ENCODE results near the gene CKB.

The CKB gene

DNA sequence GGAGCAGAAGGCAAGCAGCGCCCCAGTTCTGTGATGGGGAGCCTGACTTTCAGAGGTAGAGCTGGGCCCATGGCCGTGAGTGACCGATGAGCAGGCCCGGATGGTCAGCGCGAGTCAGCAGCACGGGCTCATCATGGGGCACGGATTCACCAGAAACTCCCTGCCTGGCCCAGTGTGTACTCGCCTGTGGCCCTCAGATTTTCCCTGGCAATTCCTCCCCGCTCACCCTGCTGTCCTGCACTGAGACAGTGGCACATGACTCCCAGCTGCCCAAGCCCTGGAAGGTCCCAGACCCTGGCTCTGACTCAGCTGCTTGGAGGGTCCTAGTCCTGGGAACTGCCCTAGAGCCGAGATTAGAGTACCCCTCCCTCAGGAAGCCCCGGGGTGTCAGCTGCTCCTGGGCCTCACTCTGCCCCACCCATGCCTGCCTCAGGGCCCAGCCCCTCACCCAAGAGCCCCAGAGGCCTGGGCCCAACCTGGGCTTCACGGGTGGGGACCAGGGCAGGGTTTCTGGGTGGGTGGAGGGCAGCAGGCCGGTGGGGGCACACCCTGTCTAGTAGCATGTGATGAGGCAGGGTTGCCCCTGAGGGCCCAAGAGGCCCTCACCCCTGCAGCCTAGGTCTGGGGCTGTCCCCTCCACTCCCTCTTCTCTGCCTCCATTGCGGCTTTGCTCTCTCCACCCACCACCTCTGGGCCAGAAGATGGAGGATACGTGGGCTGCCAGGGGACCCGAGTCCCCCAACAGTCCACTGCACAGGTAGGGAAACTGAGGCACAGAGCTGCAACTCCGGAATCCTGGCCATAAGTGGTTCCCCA, 14.8 kb upstream of the CKB start:
- DNase-seq, result no peak

DNA sequence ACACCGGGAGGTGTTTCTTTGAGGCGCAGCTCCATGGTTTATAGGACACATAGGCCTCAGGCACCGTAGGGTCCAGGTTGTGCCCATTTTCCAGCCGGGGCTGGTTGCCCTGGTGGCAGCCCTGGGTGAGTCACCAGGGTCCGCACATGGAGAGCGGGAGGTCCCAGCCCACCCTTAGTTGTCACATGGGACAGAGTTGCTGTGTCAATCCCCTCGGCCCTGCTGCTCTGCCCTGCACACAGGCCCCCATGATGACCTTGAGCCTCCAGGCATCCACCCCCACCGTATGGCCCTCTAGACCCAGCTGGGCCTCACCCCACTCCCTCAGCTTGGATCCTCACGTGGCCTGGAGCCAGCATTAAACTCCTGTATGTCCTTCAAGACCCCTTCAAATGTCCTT, 14.1 kb upstream of the CKB start:
- DNase-seq, result no peak

DNA sequence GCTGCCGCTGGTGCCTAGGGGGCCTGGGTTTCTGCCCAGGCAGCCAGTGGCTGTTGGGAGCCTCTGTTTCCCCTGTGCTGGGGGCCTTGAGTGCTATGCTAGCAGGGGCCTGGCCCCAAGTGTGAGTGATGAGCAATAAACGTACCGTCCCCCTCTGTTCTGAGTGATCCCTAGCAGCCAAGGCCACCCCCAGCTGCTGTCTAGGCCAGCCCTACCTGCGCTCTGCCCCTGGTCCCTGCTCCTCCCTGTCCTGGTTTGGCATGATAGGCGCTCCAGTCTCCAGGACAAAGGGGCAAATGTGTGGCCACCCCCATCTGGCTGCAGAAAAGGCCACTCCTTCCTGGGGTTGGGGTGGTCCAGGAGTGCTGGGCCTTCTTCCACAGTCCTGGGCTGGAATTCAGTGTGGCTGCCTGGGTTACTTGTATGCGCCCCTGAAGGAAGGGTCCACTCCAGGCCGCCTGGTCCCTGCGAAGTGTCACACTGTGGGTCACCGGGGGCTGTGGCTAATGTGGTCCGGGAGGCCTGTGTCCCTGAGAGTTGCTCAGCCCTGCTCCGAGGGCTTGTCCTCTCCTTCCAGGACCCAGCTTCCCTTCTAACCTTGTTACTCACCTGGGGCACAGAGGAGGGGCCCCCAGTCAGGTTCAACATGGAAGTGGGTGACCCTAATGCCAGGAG, 13.4 kb upstream of the CKB start:
- DNase-seq, result no peak

DNA sequence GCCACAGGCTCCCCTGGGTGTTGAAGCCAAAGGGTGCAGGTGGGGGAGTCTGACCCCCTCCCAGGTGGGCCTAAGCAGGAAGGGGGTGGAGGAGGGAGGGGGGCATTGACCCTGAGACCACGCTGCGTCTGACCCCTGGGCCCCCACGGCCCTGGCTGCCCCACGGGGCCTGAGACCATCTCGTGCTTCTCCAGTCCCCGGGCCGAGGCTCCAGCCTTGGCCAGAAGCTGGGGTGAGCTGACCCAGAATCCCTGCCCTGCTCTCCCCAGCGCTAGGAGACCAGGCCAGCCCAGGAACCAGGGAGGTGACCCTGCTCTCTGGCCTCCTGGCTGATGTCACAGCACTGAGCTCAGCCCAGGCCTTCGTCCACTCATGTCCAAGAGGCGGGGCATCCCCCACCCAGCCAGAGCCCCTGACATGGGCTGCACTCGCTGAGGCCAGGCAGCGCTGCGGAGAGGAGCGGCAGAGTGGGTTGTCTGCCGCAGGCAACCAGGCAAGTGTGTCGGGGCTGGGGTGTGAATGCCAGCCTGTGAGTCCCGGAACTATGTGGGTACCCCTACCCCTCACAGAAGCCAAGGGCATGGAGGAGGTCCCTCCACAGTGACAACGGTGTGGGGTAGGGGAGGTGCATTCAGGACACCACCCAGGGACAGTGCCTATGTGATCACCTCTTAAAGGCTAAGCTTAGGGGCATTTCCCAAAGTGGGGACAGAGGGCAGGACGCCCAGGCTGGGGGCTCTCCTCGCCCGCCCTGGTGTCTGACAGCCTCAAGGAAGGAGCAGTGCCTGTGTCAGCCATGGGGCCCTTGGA, 12.7 kb upstream of the CKB start:
- no peak for DNase-seq

DNA sequence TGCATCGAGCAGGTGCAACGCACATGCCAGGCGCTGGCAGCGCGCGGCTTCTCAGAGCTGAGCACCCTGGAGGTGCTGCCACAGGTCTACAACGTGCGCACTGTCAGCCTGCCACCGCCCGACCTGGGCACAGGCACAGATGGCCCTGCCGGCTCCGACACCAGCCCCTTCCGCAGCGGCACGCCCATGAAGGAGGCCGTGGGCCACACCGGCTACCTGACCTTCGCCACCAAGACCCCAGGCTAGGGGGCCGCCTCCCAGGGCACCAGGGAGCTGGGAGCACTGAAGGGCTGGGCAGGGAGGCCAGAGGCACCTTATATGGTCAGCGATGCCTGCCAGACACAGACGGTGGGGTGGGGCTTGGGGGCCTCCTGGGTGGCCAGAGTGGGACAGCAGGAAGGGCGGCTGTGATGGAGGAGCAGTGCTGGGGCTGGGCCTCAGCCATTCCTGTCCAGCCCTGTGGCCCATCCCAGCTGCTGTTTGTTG, 12.0 kb upstream of the CKB start:
- no peak for DNase-seq

DNA sequence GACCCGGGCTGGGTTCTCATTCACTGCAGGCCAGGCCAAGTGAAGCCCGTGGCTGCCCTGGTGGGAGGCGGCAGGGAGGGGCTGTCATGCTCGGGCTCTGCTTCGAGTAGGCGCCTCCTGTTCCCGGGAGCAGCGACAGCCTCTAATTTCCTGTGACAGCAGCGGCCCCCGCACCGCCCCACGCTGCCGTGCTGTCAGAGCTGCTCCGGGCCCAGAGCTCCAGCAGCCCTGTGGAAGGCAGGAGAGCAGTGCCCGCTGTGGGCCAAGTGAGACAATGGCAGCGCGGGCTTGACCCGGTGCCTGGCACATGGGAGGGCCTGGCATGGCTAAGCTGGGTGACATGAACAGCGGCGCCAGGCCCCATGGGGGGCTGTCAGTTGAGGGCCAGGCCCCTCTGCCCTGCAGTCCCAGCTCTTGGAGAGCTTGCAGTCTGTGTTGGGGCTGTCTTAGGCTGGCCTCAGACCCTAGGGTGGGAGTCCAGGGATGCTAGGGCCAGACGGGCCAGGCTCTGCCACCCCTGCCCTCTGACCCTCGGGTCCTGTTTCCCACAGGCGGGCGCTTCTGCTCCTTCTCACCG, 11.5 kb upstream of the CKB start:
- DNase-seq, result no peak

DNA sequence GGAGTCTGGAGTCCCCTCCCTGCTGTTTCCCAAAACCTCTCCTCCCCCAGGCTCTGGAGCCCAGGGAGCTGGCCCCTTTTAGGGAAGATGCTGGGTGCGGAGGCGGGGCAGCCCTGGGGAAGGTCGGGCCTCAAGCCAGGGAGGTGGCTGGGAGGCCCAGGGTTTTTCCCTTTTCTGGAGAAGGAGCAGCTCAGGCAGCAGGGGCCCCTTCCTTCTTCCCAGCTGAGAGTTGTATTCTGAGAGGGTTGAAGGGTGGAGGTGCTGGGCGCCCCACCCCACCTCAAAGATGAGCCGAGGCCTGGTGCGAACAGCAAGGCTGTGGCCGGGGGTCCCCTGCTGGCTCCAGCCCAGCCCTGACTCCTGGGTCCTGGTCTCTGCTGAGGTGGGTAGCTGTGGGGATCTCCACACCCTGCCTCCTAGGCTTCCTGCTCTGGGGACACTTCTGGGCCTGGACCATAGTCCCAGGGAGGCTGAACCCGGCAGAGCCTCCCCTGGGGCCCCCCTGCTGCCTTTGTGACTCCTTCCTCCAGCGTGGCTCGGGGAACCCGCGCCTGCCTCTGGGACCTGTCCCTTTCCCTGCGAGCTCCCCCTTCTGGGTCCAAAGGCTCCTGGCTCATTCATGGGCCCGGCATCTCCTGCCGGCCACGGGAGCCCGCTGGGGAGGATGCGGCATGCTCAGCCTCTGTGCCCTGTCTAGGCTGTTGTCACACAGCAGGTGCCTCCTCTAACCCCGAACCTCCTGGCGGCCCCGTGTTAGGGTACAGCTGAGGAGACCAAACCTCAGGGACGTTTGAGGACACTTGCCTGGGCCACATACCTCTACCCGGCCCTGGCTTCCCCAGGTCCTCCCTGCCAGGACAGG, 10.7 kb upstream of the CKB start:
- DNase-seq, result no peak

DNA sequence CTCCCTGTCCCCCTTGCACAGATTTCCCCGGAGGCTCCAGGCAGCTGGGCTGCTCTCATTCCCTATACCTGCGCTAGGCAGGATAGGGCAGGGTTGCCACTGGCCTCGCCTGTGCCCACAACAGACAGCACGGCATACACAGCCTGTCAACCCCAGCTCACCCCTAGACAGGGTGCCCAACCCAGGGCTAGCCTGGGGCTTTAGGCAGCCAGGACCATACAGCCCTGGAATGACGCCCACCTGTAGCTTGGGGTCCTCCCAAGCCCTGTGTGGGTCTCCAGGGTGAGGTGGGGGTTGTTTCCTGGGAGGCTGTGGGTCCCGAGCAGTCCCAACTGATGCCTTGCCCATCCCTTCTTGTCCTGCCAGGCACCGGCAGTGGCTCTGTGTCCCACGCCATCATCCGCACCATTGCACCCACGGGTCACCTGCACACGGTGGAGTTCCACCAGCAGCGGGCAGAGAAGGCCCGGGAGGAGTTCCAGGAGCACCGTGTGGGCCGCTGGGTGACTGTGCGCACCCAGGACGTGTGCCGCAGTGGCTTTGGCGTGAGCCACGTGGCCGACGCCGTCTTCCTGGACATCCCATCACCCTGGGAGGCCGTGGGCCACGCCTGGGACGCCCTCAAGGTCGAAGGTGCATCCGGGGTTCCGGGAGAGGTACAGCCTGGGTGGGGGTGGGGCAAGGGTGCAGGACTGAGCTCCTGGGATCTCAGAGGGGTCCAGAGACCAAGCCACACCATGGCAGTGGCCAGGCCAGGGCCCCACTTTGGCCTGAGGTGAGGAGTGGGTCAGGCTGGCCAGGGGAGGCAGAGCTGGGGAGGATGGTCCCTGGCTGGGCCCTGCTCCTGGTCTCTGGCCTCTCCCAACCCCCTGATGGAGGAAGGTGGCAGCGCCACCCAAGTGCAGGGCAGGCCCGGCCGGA, 9.8 kb upstream of the CKB start:
- no peak for DNase-seq

DNA sequence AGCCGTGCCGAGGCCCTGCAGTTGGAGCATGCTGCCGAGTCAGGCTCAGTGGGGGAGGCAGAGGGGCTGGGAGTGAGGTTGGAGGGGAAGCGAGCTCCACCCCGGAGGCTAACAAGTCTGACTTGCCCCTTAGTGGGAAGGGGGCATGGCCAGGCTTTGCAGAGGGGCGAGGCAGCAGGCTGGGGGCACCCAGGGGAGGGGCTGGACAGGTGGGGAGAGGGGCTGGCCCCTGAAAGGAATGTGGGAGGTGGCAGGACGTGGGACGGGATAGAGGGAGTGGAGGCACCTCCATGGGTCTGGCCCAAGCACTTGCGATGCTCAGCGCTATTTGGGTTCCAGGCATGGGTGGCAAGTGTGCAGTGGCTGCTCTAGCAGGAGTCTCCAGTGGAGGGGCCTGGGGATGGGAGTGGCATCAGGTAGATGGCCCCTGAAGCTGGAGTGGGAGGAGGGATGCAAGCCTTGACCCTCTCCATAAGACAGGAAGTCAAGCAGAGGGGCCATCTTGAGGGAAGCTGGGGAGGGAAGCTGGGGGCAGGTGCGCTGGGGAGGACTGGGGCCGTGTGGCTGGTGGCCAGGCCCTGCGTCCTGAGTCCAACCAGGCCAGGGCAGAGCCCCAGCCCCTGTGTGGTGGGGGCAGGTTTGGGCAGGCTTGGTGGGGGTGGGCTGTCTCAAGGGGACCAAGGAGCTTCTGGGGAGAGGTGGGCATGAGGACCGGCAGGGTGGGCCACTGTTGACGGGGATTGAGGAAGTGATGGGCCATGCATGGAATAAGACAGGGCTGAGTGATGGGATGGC, 9.0 kb upstream of the CKB start:
- no peak for DNase-seq

DNA sequence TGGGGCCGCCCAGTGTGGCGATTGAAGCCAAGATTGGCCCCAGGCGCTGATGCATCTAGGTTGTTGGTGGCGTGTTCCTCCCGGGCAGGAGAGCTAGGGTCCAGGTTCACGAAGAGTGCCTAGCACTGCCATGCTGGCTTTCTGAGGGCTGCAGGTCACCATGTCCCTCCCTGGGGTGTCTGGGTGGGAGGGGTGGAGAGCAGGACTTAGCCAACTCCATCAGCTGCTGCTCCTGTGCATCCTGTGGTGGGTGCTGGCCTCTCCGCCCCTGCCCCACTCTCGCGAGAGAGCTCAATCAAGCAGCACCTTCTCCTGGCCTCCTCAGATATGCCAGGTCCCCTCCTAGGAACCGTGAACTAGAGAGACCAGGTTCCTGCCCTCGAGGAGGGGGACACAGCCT, 8.2 kb upstream of the CKB start:
- no peak for DNase-seq

DNA sequence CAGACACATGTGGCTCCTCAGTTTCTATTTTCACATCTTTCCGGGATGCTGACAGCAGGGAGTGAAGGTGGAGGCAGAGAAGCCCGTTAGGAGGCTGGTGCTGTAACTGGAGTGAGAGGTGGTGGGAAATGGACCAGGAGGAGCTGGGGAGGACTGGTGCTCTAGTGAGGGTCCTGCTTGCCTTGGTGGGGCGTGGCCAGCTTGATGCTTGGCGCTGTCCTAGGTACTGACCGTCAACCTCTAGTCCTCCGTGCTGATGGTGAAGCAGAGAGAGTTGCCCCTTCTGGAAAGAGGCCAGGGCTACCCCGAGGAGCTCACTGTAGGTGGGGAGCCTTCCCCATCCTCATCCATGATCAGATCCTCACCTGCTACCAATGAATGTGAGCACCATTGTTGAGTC, 7.8 kb upstream of the CKB start:
- DNase-seq, result no peak

DNA sequence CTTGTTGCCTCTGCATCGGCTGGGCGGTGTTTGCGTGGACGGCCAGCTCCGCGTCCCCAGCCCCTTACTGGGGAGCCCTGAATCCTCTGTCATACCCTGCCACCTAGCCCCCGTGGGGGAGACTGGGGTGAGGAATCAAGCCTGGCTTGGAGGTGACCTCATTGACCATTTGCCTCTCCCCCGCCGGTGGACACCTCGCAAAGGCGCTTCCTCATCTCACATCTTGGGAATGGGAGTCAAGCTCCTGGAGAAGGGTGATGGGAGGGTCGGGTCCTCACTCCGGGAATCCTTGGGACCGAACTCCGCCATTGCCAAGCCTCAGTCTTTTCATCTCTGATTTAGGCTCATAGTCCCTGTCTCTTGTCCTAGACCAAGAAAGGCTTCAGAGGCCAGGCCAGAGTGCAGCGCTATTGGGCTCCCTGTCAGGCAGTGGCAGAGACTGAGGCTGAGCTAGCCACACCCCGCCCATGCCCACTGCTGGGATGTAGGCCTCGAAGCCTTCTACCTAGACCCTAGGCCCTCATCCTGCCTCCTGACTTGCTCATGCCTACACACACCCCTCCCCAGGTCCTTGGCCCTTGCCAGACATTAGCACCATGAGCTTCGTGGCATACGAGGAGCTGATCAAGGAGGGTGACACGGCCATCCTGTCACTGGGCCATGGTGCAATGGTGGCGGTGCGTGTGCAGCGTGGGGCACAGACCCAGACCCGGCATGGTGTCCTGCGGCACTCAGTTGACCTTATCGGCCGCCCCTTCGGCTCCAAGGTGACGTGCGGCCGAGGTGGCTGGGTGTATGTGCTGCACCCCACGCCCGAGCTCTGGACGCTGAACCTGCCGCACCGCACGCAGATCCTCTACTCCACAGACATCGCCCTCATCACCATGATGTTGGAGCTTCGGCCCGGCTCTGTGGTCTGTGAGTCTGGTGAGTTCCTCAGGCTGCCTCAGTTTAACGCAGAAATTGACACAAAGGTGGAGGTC, 7.0 kb upstream of the CKB start:
- DNase-seq, result no peak

DNA sequence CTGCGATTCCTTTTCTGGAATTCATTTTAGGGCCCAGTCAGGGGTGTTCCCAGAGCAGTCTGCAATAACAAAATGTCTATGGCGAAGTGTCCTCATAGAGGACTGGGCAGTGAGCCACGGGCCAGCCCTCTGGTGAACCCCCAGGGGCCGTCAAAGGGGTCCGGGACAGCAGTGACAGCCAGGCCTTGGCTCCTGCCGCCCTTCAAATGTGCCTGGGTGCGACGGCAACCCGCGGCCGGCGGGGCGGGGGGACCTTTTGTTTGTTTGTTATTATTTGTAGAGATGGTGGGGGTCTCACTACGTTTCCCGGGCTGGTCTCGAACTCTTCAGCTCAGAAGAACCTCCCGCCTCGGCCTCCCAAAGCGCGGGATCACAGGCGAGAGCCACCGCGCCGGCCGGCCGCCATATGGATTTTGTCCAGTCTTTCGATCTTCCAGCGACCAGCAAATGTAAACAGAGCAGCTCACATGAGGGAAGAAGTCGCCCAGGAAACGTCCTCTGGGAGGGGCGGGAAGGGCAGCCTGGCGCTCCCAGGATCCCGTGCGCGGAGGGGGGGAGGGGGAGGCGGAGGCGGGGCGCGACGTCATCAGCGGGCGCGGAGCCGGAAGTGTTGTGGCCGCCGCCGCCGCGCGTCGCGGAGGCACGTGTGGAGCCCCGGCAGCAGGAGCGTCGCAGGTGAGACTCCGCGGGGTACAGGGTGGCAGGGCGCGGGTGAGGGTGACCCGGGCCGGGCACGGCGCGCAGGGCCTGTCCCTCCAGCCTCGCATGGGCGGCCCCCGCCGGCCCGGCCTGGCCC, 6.2 kb upstream of the CKB start, which contains the start of gene TRMT61A:
TSS of gene TRMT61A (plus strand) at position 610 of the 796 bp plus-strand sequence. CDS start 783 bp downstream, outside the sequence.
- peak; percentile 75 for DNase-seq

DNA sequence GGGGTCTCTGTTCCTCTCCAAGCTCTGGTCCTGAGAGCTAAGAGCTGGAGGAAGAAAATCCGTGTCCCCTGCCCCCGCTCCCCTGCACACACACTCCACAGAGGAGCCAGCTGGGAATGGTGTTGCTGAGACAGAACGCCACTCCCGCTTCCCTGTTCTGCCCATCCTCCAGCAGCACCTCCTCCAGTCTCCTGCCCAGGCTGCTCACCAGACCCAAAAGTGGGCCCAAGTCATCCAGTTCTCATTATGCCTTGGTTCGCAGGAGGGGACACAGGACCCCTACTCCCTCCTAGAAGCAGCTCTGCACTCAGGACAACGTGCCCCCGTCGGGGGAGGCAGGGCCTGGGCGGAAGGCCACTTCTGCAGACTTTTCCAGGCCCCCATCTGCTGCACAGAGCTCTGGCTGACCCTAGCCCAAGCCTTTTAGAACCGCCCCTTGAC, 5.5 kb upstream of the CKB start:
- no peak for DNase-seq

DNA sequence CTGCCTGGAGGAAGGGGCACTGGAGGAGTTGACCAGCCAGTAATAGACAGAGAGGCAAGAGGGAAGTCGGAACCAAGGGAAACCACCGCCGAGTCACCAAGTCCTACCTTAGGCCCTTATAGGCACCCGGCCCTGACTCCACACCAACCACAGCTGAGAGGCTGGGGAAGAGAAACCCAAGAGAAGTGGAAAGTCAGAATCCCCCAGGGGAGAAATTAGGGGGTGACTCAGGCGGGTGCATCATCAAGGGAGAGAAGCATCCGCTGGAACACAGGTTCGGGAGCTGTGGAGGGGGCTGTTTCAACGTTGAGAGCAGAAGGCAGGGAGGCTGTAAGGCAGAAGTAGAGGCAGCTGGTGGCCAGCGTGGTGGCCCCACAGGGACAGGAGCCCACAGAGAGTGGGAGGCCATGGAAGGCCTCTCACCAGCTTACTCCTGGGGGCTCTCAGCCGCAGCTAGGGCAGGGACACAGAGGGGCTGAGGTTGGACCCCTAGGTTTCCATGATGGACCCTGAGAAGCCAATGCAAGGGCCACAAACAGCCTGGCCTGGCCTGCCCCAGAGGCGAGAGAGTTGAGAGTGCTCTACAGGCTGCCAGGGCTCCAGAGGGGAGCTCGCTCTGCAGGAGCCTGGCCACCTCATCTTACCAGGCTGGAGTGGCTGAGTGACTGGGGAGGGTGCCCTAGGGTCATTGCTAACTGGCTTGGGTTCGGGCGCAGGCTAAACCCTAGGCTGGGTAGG, 4.9 kb upstream of the CKB start:
- no peak for DNase-seq

DNA sequence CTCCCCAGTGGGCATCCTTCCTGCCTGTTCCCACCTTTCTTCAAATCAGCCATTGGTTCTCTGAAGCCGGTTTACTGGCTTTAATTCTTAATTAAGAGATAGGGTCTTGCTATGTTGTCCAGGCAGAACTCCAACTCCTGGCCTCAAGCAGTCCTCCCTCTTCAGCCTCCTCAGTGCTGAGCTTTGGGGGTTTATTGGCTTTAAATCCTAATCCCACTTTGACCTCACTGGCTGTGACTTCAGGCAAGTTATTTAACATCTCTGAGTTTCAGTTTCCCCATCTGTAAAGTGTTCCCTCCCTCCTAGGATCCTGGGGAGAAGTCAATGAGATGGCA, 4.3 kb upstream of the CKB start:
- DNase-seq, result no peak

DNA sequence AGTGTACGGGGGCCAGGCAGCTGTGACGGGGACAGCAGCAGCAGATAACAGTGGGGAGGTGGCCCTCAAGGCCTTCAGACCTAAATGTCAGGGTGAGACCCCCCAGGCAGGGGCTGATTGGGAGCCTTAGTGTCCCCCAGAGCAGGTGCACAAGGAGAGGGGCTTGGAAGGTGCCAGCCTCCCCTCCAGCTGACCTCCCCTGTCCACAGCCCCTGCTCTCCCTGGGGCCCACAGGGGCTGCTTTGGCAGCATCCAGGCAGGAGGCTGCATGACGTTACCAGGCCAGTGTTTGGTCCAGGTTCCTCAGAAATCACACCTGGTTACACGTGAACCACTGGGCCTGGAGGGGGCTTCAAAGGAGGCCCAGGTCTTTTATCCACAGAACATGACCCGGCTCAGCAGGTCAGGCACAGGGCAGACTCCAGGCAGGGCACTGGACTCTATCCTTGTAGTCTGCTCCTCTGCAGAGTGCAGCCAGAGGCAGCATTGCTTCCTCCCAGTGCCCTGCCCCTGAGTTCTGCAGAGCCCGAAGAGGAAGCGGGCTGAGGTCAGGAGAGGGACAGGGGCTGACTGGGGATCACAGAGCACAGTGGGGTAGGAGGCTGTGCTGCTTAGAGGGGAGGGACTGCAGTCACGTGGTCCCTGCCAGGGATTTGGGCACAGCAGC, 3.8 kb upstream of the CKB start:
- DNase-seq, result no peak
